Karpas-422 (cell line): Measurements from ENCODE around the gene PFN2. TPM values are rescaled to one million over a fixed set of nuclear protein-coding genes. Genes with fewer than 3 reads are reported as not detected.
A peak's percentile ranks its signal among the peaks of the same experiment; 100 is the strongest.

Experiments
- DNase-seq: peaks from one replicate; pipeline ENCODE4 v3.0.0-alpha.2; 2015
- H2AFZ ChIP-seq: fragments of 200-600 bp; sonication (generic); 2 replicates; pipeline ENCODE4 v1.6.1; 2014; ENCODE audit warnings: antibody characterized with exemption, low read length, mixed read lengths
- H3K27ac ChIP-seq: fragments of 200-600 bp; sonication (generic); 2 replicates; pipeline ENCODE4 v1.5.1; 2014; ENCODE audit warnings: mild to moderate bottlenecking, low read length, moderate library complexity
- H3K27me3 ChIP-seq: fragments of 200-600 bp; sonication (generic); 2 replicates; pipeline ENCODE4 v1.6.1; 2014; ENCODE audit warnings: low read length, mixed read lengths
- H3K36me3 ChIP-seq: fragments of 200-600 bp; sonication (generic); 2 replicates; pipeline ENCODE4 v1.6.1; 2014; ENCODE audit warnings: low read length, mixed read lengths; ENCODE audit not compliant: insufficient read depth
- H3K4me1 ChIP-seq: fragments of 200-600 bp; sonication (generic); 2 replicates; pipeline ENCODE4 v1.6.1; 2014; ENCODE audit warnings: mild to moderate bottlenecking, low read length, mixed read lengths
- H3K4me2 ChIP-seq: fragments of 200-600 bp; sonication (generic); 2 replicates; pipeline ENCODE4 v1.6.1; 2014; ENCODE audit warnings: low read length, low read depth, mild to moderate bottlenecking; ENCODE audit not compliant: poor library complexity, severe bottlenecking
- H3K4me3 ChIP-seq: fragments of 200-600 bp; sonication (generic); 2 replicates; pipeline ENCODE4 v1.5.1; 2014; ENCODE audit warnings: mild to moderate bottlenecking, antibody characterized with exemption, low read length, mixed read lengths
- H3K79me2 ChIP-seq: fragments of 200-600 bp; sonication (generic); 2 replicates; pipeline ENCODE4 v1.6.1; 2014; ENCODE audit warnings: mild to moderate bottlenecking, low read length, mixed read lengths
- H3K9ac ChIP-seq: fragments of 200-600 bp; sonication (generic); 2 replicates; pipeline ENCODE4 v1.6.0; 2014; ENCODE audit warnings: low read length
- H3K9me2 ChIP-seq: fragments of 200-600 bp; sonication (generic), shearing (Covaris generic); replicated peaks from 2 replicates; pipeline ENCODE4 v1.6.0; 2014; ENCODE audit warnings: mild to moderate bottlenecking, low read length, moderate library complexity; ENCODE audit not compliant: insufficient read depth
- H3K9me3 ChIP-seq: fragments of 300-700, 200-600 bp; sonication (generic); 2 replicates; pipeline ENCODE4 v1.6.1; 2014; ENCODE audit warnings: low read length, mixed read lengths
- H4K20me1 ChIP-seq: fragments of 200-600 bp; sonication (generic); 2 replicates; pipeline ENCODE4 v1.6.1; 2014; ENCODE audit warnings: mild to moderate bottlenecking, antibody characterized with exemption, low read length, low read depth; ENCODE audit not compliant: insufficient read depth
- total RNA-seq: library from RNA; depleted of rRNA; stranded (reverse); fragments of >200 nt; shearing (Covaris generic); gene quantifications from 2 replicates; pipeline ENCODE4 v1.2.3, GENCODE V29; 2014; ENCODE audit warnings: low replicate concordance

Gene PFN2
- total RNA-seq, 1 experiment from 2014 or later: 137 TPM

DNA sequence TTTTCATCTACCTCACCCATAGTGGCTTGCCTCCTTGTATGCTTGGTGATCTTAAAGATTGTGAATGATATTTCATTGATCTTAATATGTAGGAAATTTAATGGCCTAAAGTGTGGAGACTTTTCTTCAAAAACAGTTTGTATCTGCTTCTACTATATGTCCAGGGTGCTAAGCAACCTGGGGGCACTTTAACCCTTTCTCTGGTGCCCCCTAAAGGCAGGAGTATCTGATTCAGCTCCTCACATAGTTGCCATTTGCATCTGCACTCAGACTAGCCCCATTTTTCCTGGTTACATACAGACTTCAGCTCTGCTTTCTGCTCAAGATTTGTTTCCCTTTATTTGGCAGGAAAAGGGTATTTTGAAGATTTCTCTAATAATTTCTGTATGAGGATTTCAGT, 5.2 kb upstream of the PFN2 start:
- Histone ChIP-seq H3K9ac (no peak overlapping the region), H4K20me1 (no peaks in the 10 kb centered on the region), H3K79me2 (no peaks in the 10 kb centered on the region), H3K36me3 (no peaks in the 10 kb centered on the region), H3K9me2 (no peaks in the 10 kb centered on the region), H3K4me1 (peaks cover 8% of the 10 kb centered on the region), H3K27me3 (no peaks in the 10 kb centered on the region), H3K4me2 (no peak overlapping the region), H2AFZ (no peak overlapping the region), H3K4me3 (no peak overlapping the region), H3K27ac (no peak overlapping the region), H3K9me3 (no peaks in the 10 kb centered on the region)
- no peak for DNase-seq

DNA sequence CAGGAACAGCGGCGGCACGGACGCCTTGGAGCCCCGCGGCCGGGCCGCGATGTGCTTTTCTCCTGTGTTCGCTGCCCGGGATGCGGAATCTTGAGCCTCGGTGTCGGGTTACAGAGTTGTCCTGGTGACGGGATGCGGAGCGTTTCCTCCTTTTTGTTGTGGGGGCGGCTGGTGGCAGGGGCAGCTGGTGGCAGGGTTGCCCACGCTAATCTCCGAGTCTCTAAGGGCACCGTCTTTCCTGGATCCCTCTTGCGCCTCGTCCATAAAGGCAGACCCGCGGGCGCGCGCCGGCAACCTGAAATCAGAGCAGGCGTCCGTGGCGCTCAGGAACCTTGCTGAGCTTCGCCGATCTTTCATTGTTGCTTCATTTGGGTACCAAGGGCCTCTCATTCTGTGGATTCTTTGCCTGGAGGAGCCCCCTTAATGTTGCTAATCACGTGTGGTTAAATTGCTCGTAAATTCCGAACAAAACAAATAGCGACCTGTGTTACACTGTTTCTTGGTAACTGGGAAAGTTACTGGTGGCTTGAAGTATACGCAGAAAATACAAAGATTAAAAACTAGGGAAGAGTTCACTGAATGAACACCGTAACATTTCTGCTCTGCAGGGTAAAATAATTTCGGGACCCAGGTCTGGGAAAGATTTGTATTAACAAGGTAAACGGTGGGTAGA, 844 bp upstream of the PFN2 start:
- peak; percentile 66 for DNase-seq
- peak overlapping the region; percentile 57 for H3K4me2 ChIP-seq
- H3K27me3 ChIP-seq: no peaks in the 10 kb centered on the region
- H3K9me3 ChIP-seq: no peaks in the 10 kb centered on the region
- H3K79me2 ChIP-seq: peaks cover 35% of the 10 kb centered on the region
- no peak overlapping the region for H2AFZ ChIP-seq
- H3K4me1 ChIP-seq: peaks cover 42% of the 10 kb centered on the region
- H3K9me2 ChIP-seq: no peaks in the 10 kb centered on the region
- H3K36me3 ChIP-seq: peaks cover under 1% of the 10 kb centered on the region; the same call in 1 of the 2 replicates
- H3K4me3 ChIP-seq: peak overlapping the region; percentile 71
- H4K20me1 ChIP-seq: peaks cover 8% of the 10 kb centered on the region; the same call in 1 of the 2 replicates
- peak overlapping the region; percentile 83 for H3K9ac ChIP-seq
- H3K27ac ChIP-seq: no peak overlapping the region

- DNase-seq: peak; percentile 91
- H3K27me3 ChIP-seq: no peaks in the 10 kb centered on the region
- H3K4me3 ChIP-seq: peak overlapping the region; percentile 71
- H4K20me1 ChIP-seq: peaks cover 8% of the 10 kb centered on the region; the same call in 1 of the 2 replicates
- H3K9ac ChIP-seq: peak overlapping the region; percentile 83
- H3K4me1 ChIP-seq: peaks cover 56% of the 10 kb centered on the region
- no peak overlapping the region for H2AFZ ChIP-seq
- peak overlapping the region; percentile 69 for H3K4me2 ChIP-seq
- H3K79me2 ChIP-seq: peaks cover 48% of the 10 kb centered on the region
- H3K9me3 ChIP-seq: no peaks in the 10 kb centered on the region
- H3K36me3 ChIP-seq: peaks cover 9% of the 10 kb centered on the region; the same call in 1 of the 2 replicates
- H3K27ac ChIP-seq: peak overlapping the region; percentile 58
- no peaks in the 10 kb centered on the region for H3K9me2 ChIP-seq
Observed at GRCh38 chr3:149969940-149970715, 567 bp downstream of the PFN2 start.

GRCh38 chr3:149969110-149969939, 1.4 kb downstream of the PFN2 start:
- no peak for DNase-seq
- Histone ChIP-seq H3K9me3 (no peaks in the 10 kb centered on the region), H3K4me2 (peak overlapping the region; percentile 69), H3K36me3 (peaks cover 14% of the 10 kb centered on the region; the same call in 1 of the 2 replicates), H3K9me2 (no peaks in the 10 kb centered on the region), H3K27me3 (no peaks in the 10 kb centered on the region), H3K79me2 (peaks cover 56% of the 10 kb centered on the region), H3K27ac (peak overlapping the region; percentile 58), H4K20me1 (peaks cover 8% of the 10 kb centered on the region; the same call in 1 of the 2 replicates), H3K4me3 (peak overlapping the region; percentile 71), H3K4me1 (peaks cover 64% of the 10 kb centered on the region), H2AFZ (no peak overlapping the region), H3K9ac (peak overlapping the region; percentile 83)

DNA sequence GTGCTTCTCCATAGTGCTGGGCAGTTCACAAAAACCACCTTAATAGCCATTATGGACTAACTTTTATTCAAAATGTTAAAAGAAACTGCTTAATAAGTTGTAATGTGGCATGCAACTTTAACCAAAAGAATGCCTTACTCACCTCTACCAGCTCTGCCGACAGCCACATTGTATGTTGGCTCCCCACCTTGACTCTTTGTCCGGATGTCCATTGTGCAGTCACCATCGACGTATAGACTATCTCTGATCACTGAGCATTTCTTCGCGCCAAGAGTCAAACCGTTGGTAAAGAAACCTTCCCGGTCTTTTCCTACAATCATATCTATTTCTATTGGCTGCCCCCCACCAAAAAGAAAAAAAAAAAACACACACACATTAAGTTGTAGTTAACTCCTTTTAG, 2.5 kb downstream of the PFN2 start:
- peak overlapping the region; percentile 83 for H3K9ac ChIP-seq

DNA sequence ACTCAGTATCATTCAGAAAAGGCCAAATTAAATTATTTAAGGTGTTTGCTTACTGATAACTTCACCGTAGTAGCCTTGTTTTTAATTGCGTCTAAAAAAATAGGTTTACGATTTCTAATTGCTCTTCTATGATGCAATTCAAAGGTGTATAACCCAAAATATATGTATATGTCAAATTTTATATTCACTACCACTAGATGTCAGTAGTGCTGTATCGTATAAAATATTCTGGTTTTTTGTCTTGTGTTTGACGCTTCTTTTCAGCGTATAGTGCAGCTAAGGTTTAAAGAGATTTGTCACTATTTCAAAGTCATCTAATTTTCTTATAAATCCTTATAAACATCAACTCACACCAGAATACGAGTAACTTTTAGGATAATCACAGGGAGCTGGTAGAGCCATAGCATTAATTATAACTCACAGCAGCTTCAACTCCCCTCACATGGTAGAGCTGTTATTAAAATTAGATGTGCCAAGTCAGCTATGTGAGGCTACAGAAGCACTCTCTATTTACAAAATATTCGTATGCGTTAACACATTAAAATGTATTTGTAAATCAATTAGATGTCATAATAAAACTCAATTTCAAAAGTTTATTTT, 3.5 kb downstream of the PFN2 start:
- peaks cover 75% of the 10 kb centered on the region for H3K79me2 ChIP-seq

More for the DNA sequence above, 2.5 kb downstream of the PFN2 start:
- no peak overlapping the region for H2AFZ ChIP-seq
- H3K4me2 ChIP-seq: peak overlapping the region; percentile 69
- H3K4me1 ChIP-seq: peaks cover 75% of the 10 kb centered on the region
- H3K4me3 ChIP-seq: peak overlapping the region; percentile 71
- H3K9me3 ChIP-seq: no peaks in the 10 kb centered on the region
- peaks cover 67% of the 10 kb centered on the region for H3K79me2 ChIP-seq
- peaks cover 8% of the 10 kb centered on the region; the same call in 1 of the 2 replicates for H4K20me1 ChIP-seq
- H3K27me3 ChIP-seq: no peaks in the 10 kb centered on the region
- peak overlapping the region; percentile 58 for H3K27ac ChIP-seq
- H3K9me2 ChIP-seq: no peaks in the 10 kb centered on the region
- DNase-seq: no peak
- peaks cover 14% of the 10 kb centered on the region; the same call in 1 of the 2 replicates for H3K36me3 ChIP-seq

DNA sequence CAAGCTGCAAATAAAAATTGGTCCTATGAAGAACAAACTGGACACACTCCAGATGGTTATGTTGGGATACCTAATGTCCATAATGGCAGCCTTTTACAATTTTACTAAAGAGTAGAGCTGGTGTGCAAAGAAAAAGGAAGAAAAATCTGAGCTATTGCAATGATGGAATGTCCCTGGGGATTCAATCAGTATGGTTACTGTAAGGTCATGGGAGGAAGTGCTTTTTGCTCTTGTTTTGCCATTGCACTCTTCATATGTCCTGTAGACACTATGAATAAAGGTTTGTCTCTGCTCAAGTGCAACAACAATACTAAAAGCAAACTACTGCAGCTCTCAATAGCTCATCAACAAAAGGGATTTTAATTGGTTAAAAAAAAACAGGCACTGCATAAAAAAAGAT, 5.4 kb downstream of the PFN2 start:
- H3K9me2 ChIP-seq: no peaks in the 10 kb centered on the region
- peaks cover 68% of the 10 kb centered on the region for H3K4me1 ChIP-seq
- H3K9ac ChIP-seq: no peak overlapping the region
- peaks cover 8% of the 10 kb centered on the region; the same call in 1 of the 2 replicates for H4K20me1 ChIP-seq
- H3K9me3 ChIP-seq: no peaks in the 10 kb centered on the region
- DNase-seq: peak; percentile 78
- H3K27me3 ChIP-seq: no peaks in the 10 kb centered on the region
- no peak overlapping the region for H2AFZ ChIP-seq
- H3K4me3 ChIP-seq: no peak overlapping the region
- H3K4me2 ChIP-seq: peak overlapping the region; percentile 23
- H3K79me2 ChIP-seq: peaks cover 76% of the 10 kb centered on the region
- peaks cover 14% of the 10 kb centered on the region; the same call in 1 of the 2 replicates for H3K36me3 ChIP-seq
- peak overlapping the region; percentile 39; the same call in 1 of the 2 replicates for H3K27ac ChIP-seq

More for the DNA sequence above, 3.5 kb downstream of the PFN2 start:
- H3K27me3 ChIP-seq: no peaks in the 10 kb centered on the region
- peaks cover 77% of the 10 kb centered on the region for H3K4me1 ChIP-seq
- peaks cover 14% of the 10 kb centered on the region; the same call in 1 of the 2 replicates for H3K36me3 ChIP-seq
- no peaks in the 10 kb centered on the region for H3K9me3 ChIP-seq
- no peaks in the 10 kb centered on the region for H3K9me2 ChIP-seq
- H3K4me2 ChIP-seq: peak overlapping the region; percentile 69
- DNase-seq: peak; percentile 89
- H4K20me1 ChIP-seq: peaks cover 8% of the 10 kb centered on the region; the same call in 1 of the 2 replicates
- H3K4me3 ChIP-seq: 0 out of 2 replicates have a peak overlapping the region, but pooled peaks have one; percentile 71
- H3K9ac ChIP-seq: peak overlapping the region; percentile 83; the same call in 1 of the 2 replicates
- H3K27ac ChIP-seq: peak overlapping the region; percentile 58
- H2AFZ ChIP-seq: no peak overlapping the region
